GM23338 (cell line): ENCODE results near the gene CADPS2. TPM values are rescaled to one million over a fixed set of nuclear protein-coding genes. Genes with fewer than 3 reads are reported as not detected.

Source experiments
- ATAC-seq: fragments of 200-7000 bp; cut with Tn5 transposase; 3 replicates; pipeline ENCODE4 v1.9.1; 2020
- DNase-seq: peaks from one replicate; pipeline ENCODE4 v3.0.0-alpha.2; 2015; ENCODE audit warnings: low spot score
- H2AFZ ChIP-seq: fragments of 200-600 bp; sonication (generic); 2 replicates; pipeline ENCODE4 v1.8.0; 2016; ENCODE audit warnings: antibody characterized with exemption, mild to moderate bottlenecking, moderate library complexity
- H3F3A ChIP-seq: fragments of 200-600 bp; sonication (generic); replicated peaks from 2 replicates; pipeline ENCODE4 v1.8.0; 2017; ENCODE audit warnings: antibody characterized with exemption, mixed run types, low read depth
- H3K27ac ChIP-seq: fragments of 200-600 bp; sonication (generic); 2 replicates; pipeline ENCODE4 v1.6.1; 2016; ENCODE audit warnings: low read depth
- H3K27me3 ChIP-seq: fragments of 200-600 bp; sonication (generic); 2 replicates; pipeline ENCODE4 v1.8.0; 2016; ENCODE audit warnings: mild to moderate bottlenecking, mixed run types, moderate library complexity; ENCODE audit not compliant: insufficient read depth
- H3K36me3 ChIP-seq: fragments of 200-600 bp; sonication (generic); 2 replicates; pipeline ENCODE4 v1.8.0; 2016; ENCODE audit warnings: mild to moderate bottlenecking; ENCODE audit not compliant: insufficient read depth
- H3K4me1 ChIP-seq: fragments of 200-600 bp; sonication (generic); 2 replicates; pipeline ENCODE4 v1.8.0; 2016; ENCODE audit warnings: mild to moderate bottlenecking, moderate library complexity; ENCODE audit not compliant: insufficient read depth
- H3K4me2 ChIP-seq: fragments of 200-600 bp; sonication (generic); 2 replicates; pipeline ENCODE4 v1.7.1; 2017; ENCODE audit warnings: mixed run types
- H3K4me3 ChIP-seq: fragments of 200-600 bp; sonication (generic); 2 replicates; pipeline ENCODE4 v1.6.1; 2016; ENCODE audit warnings: mixed run types
- H3K79me2 ChIP-seq: fragments of 200-600 bp; sonication (generic); replicated peaks from 2 replicates; pipeline ENCODE4 v1.8.0; 2017; ENCODE audit warnings: mild to moderate bottlenecking; ENCODE audit not compliant: insufficient read depth
- H3K9me2 ChIP-seq: fragments of 200-600 bp; sonication (generic); 2 replicates; pipeline ENCODE4 v1.8.0; 2017; ENCODE audit not compliant: insufficient read depth
- H4K20me1 ChIP-seq: fragments of 200-600 bp; sonication (generic); replicated peaks from 2 replicates; pipeline ENCODE4 v1.8.0; 2017; ENCODE audit warnings: mild to moderate bottlenecking; ENCODE audit not compliant: insufficient read depth
- H3K27ac Mint-ChIP-seq: 2 replicates; pipeline ENCODE4 v1.8.0; 2020; ENCODE audit warnings: inconsistent platforms, mild to moderate bottlenecking, moderate library complexity, mixed read lengths
- H3K27me3 Mint-ChIP-seq: 3 replicates; pipeline ENCODE4 v1.8.0; 2022; ENCODE audit warnings: low read depth, mild to moderate bottlenecking, moderate library complexity, mixed read lengths, inconsistent platforms; ENCODE audit not compliant: insufficient read depth, poor library complexity
- H3K36me3 Mint-ChIP-seq: 3 replicates; pipeline ENCODE4 v1.8.0; 2021; ENCODE audit warnings: low read depth, mild to moderate bottlenecking, inconsistent platforms, moderate library complexity, mixed read lengths
- H3K4me1 Mint-ChIP-seq: 3 replicates; pipeline ENCODE4 v1.8.0; 2020; ENCODE audit warnings: mild to moderate bottlenecking, inconsistent platforms, mixed read lengths
- H3K4me3 Mint-ChIP-seq: 3 replicates; pipeline ENCODE4 v1.8.0; 2021; ENCODE audit warnings: moderate library complexity, mild to moderate bottlenecking, inconsistent platforms, mixed read lengths
- H3K9me3 Mint-ChIP-seq: 3 replicates; pipeline ENCODE4 v1.8.0; 2020; ENCODE audit warnings: moderate library complexity, mild to moderate bottlenecking, inconsistent platforms, mixed read lengths
- CREB1 ChIP-seq: fragments of 250-450 bp; sonication (Bioruptor Pico); IDR thresholded peaks from 2 replicates; pipeline ENCODE4 v1.5.0; 2020; ENCODE audit warnings: low read depth, mild to moderate bottlenecking, moderate library complexity
- EZH2 ChIP-seq: fragments of 200-600 bp; sonication (generic); IDR thresholded peaks from one replicate; pipeline ENCODE4 v1.8.0; 2017; ENCODE audit warnings: antibody characterized with exemption, mild to moderate bottlenecking, low read depth; ENCODE audit not compliant: unreplicated experiment
- JUNB ChIP-seq: IDR thresholded peaks from one replicate; pipeline ENCODE4 v1.6.1; 2016; ENCODE audit warnings: antibody characterized with exemption; ENCODE audit not compliant: unreplicated experiment
- POLR2AphosphoS5 ChIP-seq: IDR thresholded peaks from 2 replicates; pipeline ENCODE4 v1.6.1; 2016; ENCODE audit warnings: antibody characterized with exemption, low read depth
- STAT1 ChIP-seq: IDR thresholded peaks from one replicate; pipeline ENCODE4 v1.6.1; 2016; ENCODE audit warnings: antibody characterized with exemption; ENCODE audit not compliant: unreplicated experiment
- ZNF114 ChIP-seq: fragments of 250-450 bp; sonication (Bioruptor Pico); IDR thresholded peaks from 2 replicates; pipeline ENCODE4 v1.5.0; 2020; ENCODE audit warnings: mild to moderate bottlenecking, moderate library complexity
- ZNF331 ChIP-seq: fragments of 250-450 bp; sonication (Bioruptor Pico); IDR thresholded peaks from 2 replicates; pipeline ENCODE4 v1.5.0; 2020; ENCODE audit warnings: low read depth, mild to moderate bottlenecking, moderate library complexity
- polyA plus RNA-seq: library from polyadenylated mRNA; unstranded; fragments of >200 nt; fragmentation: Nextera tagmentation; extraction: Ambion mirVana; gene quantifications from 2 replicates; pipeline ENCODE4 v1.2.1, GENCODE V29; 2016
- total RNA-seq: library from RNA; depleted of rRNA; stranded (reverse); fragments of >200 nt; shearing (Covaris generic); gene quantifications from 2 replicates; pipeline ENCODE4 v1.2.3, GENCODE V29; 2014
- TF ChIP-seq, protein P1 (sequence below): IDR thresholded peaks from 2 replicates; pipeline ENCODE4 v1.6.1; 2016; ENCODE audit warnings: antibody characterized with exemption
- TF ChIP-seq, protein P2 (sequence below), 2 experiments: fragments of 200-600 bp in 1 of 2; sonication (generic) in 1 of 2; conservative IDR thresholded peaks; 2 replicates each; pipeline versions ENCODE4 v1.5.1 to v1.6.1; 2016 to 2017; ENCODE audit warnings: antibody characterized with exemption in 2 of 2, low read depth in 2 of 2, mild to moderate bottlenecking in 2 of 2, moderate library complexity in 1 of 2
- TF ChIP-seq, protein P3 (sequence below): fragments of 250-450 bp; sonication (Bioruptor Pico); IDR thresholded peaks from 2 replicates; pipeline ENCODE4 v1.5.0; 2020; ENCODE audit warnings: mild to moderate bottlenecking, moderate library complexity

CADPS2 gene
- total and polyA plus RNA-seq, 2 experiments from 2014 or later: 16.3 to 36.9 TPM

DNA sequence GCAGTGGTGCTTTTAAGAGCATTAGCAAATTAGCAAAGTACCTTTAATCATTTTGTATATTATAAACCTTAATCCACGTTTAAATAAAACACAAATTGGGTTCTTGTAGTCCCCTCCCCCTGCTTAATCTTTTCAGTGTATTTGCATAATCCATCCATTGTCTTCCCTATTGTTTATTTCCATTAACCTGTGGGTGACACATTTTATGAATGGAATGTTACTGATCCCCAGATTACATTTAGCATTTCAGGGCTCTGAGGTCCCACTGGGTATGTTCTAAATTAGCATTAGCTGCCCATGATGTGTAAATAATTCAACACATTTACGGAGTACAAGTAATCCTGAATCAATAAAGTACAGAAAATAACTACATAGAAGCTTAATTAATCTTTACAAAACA lies 443.3 kb downstream of the CADPS2 start:
- peaks cover 52% of the 10 kb centered on the region for H3K4me1 ChIP-seq
- H4K20me1 ChIP-seq: no peaks in the 10 kb centered on the region
- peaks cover 66% of the 10 kb centered on the region for H3K4me1 Mint-ChIP-seq
- H3K9me2 ChIP-seq: no peaks in the 10 kb centered on the region
- peaks cover 6% of the 10 kb centered on the region; the same call in 1 of the 2 replicates for H3F3A ChIP-seq
- H3K27ac ChIP-seq: no peak overlapping the region
- no peaks in the 10 kb centered on the region for H3K79me2 ChIP-seq
- H3K9me3 Mint-ChIP-seq: peaks cover 14% of the 10 kb centered on the region; the same call in 2 of the 3 replicates
- peak; percentile 35 for DNase-seq
- H3K4me3 ChIP-seq: no peak overlapping the region
- no peak for TF ChIP-seq ZNF331 (CRISPR knock-in tag)
- no peak for TF ChIP-seq CREB1 (CRISPR knock-in tag)
- TF ChIP-seq EZH2: no peak
- no peak for TF ChIP-seq ZNF114 (CRISPR knock-in tag)
- no peak for TF ChIP-seq JUNB
- TF ChIP-seq, protein P1, sequence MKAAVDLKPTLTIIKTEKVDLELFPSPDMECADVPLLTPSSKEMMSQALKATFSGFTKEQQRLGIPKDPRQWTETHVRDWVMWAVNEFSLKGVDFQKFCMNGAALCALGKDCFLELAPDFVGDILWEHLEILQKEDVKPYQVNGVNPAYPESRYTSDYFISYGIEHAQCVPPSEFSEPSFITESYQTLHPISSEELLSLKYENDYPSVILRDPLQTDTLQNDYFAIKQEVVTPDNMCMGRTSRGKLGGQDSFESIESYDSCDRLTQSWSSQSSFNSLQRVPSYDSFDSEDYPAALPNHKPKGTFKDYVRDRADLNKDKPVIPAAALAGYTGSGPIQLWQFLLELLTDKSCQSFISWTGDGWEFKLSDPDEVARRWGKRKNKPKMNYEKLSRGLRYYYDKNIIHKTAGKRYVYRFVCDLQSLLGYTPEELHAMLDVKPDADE: no peak
- TF ChIP-seq, protein P2, sequence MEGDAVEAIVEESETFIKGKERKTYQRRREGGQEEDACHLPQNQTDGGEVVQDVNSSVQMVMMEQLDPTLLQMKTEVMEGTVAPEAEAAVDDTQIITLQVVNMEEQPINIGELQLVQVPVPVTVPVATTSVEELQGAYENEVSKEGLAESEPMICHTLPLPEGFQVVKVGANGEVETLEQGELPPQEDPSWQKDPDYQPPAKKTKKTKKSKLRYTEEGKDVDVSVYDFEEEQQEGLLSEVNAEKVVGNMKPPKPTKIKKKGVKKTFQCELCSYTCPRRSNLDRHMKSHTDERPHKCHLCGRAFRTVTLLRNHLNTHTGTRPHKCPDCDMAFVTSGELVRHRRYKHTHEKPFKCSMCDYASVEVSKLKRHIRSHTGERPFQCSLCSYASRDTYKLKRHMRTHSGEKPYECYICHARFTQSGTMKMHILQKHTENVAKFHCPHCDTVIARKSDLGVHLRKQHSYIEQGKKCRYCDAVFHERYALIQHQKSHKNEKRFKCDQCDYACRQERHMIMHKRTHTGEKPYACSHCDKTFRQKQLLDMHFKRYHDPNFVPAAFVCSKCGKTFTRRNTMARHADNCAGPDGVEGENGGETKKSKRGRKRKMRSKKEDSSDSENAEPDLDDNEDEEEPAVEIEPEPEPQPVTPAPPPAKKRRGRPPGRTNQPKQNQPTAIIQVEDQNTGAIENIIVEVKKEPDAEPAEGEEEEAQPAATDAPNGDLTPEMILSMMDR (conservative IDR thresholded peaks at IDR 0.05; ENCODE audit: low read depth in 2 of 2): no peak
- no peak for TF ChIP-seq STAT1
- no peak for TF ChIP-seq POLR2AphosphoS5
- peaks cover 4% of the 10 kb centered on the region; the same call in 1 of the 2 replicates for H3K36me3 ChIP-seq
- peak overlapping the region; percentile 19 for H3K4me2 ChIP-seq
- H3K27ac Mint-ChIP-seq: peak overlapping the region; percentile 69
- H3K27me3 Mint-ChIP-seq: no peaks in the 10 kb centered on the region
- H2AFZ ChIP-seq: no peak overlapping the region
- peak; percentile 61 for ATAC-seq
- H3K27me3 ChIP-seq: no peaks in the 10 kb centered on the region
- H3K4me3 Mint-ChIP-seq: 0 out of 3 replicates have a peak overlapping the region, but pooled peaks have one; percentile 7
- peaks cover 28% of the 10 kb centered on the region; the same call in 2 of the 3 replicates for H3K36me3 Mint-ChIP-seq

DNA sequence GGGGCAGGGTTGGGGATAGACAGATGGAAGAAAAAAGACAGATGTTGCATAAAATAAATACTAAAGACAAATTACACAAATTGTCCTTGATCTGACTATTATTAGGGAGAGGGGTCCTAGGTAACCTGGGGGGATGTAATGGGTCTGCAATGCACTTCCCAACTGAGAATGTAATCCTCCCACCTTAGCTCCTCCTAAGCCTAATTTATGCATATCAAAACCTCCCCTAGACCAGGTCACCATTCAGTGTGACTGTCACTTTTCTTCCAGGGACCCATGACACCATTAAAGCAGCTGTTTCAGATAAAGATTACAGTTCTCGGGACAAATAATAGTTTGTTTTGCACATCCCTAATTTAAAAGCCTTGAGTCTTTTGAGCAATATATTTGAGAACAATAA lies 447.8 kb downstream of the CADPS2 start:
- Mint-ChIP-seq H3K27ac (peak overlapping the region; percentile 96), H3K27me3 (no peaks in the 10 kb centered on the region), H3K4me3 (peak overlapping the region; percentile 54), H3K4me1 (peaks cover 89% of the 10 kb centered on the region), H3K36me3 (no peaks in the 10 kb centered on the region), H3K9me3 (no peaks in the 10 kb centered on the region)
- DNase-seq: peak; percentile 29
- Histone ChIP-seq H3K9me2 (no peaks in the 10 kb centered on the region), H4K20me1 (no peaks in the 10 kb centered on the region), H3K79me2 (no peaks in the 10 kb centered on the region), H2AFZ (no peak overlapping the region), H3K27ac (peak overlapping the region; percentile 93), H3K4me1 (peaks cover 79% of the 10 kb centered on the region), H3F3A (peaks cover 6% of the 10 kb centered on the region; the same call in 1 of the 2 replicates), H3K4me3 (peak overlapping the region; percentile 40), H3K36me3 (no peaks in the 10 kb centered on the region), H3K4me2 (peak overlapping the region; percentile 73), H3K27me3 (no peaks in the 10 kb centered on the region)
- peak; percentile 66 for ATAC-seq
- TF ChIP-seq, protein P1: no peak
- TF ChIP-seq, protein P3, sequence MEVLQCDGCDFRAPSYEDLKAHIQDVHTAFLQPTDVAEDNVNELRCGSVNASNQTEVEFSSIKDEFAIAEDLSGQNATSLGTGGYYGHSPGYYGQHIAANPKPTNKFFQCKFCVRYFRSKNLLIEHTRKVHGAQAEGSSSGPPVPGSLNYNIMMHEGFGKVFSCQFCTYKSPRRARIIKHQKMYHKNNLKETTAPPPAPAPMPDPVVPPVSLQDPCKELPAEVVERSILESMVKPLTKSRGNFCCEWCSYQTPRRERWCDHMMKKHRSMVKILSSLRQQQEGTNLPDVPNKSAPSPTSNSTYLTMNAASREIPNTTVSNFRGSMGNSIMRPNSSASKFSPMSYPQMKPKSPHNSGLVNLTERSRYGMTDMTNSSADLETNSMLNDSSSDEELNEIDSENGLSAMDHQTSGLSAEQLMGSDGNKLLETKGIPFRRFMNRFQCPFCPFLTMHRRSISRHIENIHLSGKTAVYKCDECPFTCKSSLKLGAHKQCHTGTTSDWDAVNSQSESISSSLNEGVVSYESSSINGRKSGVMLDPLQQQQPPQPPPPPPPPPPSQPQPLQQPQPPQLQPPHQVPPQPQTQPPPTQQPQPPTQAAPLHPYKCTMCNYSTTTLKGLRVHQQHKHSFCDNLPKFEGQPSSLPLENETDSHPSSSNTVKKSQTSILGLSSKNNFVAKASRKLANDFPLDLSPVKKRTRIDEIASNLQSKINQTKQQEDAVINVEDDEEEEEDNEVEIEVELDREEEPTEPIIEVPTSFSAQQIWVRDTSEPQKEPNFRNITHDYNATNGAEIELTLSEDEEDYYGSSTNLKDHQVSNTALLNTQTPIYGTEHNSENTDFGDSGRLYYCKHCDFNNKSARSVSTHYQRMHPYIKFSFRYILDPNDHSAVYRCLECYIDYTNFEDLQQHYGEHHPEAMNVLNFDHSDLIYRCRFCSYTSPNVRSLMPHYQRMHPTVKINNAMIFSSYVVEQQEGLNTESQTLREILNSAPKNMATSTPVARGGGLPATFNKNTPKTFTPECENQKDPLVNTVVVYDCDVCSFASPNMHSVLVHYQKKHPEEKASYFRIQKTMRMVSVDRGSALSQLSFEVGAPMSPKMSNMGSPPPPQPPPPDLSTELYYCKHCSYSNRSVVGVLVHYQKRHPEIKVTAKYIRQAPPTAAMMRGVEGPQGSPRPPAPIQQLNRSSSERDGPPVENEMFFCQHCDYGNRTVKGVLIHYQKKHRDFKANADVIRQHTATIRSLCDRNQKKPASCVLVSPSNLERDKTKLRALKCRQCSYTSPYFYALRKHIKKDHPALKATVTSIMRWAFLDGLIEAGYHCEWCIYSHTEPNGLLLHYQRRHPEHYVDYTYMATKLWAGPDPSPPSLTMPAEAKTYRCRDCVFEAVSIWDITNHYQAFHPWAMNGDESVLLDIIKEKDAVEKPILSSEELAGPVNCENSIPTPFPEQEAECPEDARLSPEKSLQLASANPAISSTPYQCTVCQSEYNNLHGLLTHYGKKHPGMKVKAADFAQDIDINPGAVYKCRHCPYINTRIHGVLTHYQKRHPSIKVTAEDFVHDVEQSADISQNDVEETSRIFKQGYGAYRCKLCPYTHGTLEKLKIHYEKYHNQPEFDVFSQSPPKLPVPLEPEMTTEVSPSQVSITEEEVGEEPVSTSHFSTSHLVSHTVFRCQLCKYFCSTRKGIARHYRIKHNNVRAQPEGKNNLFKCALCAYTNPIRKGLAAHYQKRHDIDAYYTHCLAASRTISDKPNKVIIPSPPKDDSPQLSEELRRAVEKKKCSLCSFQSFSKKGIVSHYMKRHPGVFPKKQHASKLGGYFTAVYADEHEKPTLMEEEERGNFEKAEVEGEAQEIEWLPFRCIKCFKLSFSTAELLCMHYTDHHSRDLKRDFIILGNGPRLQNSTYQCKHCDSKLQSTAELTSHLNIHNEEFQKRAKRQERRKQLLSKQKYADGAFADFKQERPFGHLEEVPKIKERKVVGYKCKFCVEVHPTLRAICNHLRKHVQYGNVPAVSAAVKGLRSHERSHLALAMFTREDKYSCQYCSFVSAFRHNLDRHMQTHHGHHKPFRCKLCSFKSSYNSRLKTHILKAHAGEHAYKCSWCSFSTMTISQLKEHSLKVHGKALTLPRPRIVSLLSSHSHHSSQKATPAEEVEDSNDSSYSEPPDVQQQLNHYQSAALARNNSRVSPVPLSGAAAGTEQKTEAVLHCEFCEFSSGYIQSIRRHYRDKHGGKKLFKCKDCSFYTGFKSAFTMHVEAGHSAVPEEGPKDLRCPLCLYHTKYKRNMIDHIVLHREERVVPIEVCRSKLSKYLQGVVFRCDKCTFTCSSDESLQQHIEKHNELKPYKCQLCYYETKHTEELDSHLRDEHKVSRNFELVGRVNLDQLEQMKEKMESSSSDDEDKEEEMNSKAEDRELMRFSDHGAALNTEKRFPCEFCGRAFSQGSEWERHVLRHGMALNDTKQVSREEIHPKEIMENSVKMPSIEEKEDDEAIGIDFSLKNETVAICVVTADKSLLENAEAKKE (CRISPR knock-in tag): no peak
- no peak for TF ChIP-seq EZH2
